ENCODE data around the gene C1orf74. TPM values are rescaled to one million over a fixed set of nuclear protein-coding genes. Genes with fewer than 3 reads are reported as not detected.

C1orf74 gene
- total and polyA plus RNA-seq, 2 donors (not counting 3 experiments of a cell fraction or from before 2014, with no cell fraction given), result 2.4 to 3.0 TPM

GRCh38 chr1:209756615-209757445, 27.5 kb downstream of the C1orf74 start:
- dilution Hi-C loops (cut with MboI; ENCODE audit: extremely low pct_ligation_motif_present, low sequenced_read_pairs) (no loop called here), intact Hi-C loops (cut with micrococcal nuclease) (no loop called here)
- no peak overlapping the region for H3K4me3 ChIP-seq (replicated peaks in 1 of 3; ENCODE audit: insufficient read depth in 1 of 3, low read depth in 1 of 3, low read length in 3 of 3)
- peak; percentile 21 for FAIRE-seq
- H3K36me3 ChIP-seq (ENCODE audit: control insufficient read depth in 2 of 2, extremely low read depth in 1 of 2, insufficient read depth in 2 of 2, low read length in 2 of 2), result no peaks in the 10 kb centered on the region
- H3K4me2 ChIP-seq (ENCODE audit: insufficient read depth, low read length), result no peak overlapping the region
- CTCF ChIA-PET, result interaction anchor here (1.4 kb wide), 1 partner anchor 9 kb away, joined by 5 read pairs; no protein-coding TSS in a partner anchor
- H3K27me3 ChIP-seq (ENCODE audit: control insufficient read depth in 2 of 2, insufficient read depth in 2 of 2, low read length in 2 of 2), result peaks cover 4 to 8% of the 10 kb centered on the region in 2 experiments
- H3K79me2 ChIP-seq (ENCODE audit: control insufficient read depth, insufficient read depth, low read length), result no peaks in the 10 kb centered on the region
- no TSS peak for BruUV-seq (replicated peaks)
- no peaks in the 10 kb centered on the region for H3K4me1 ChIP-seq (ENCODE audit: control insufficient read depth, extremely low read depth, insufficient read depth, low read length)
- POLR2A ChIA-PET, result no interaction called here
- H3K27ac ChIP-seq (ENCODE audit: insufficient read depth, low read depth, low read length), result no peak overlapping the region
- no peak overlapping the region for H2AFZ ChIP-seq (ENCODE audit: low read depth, low read length)
- TF ChIP-seq EZH2 (IDR thresholded peaks at IDR 0.05; ENCODE audit: borderline replicate concordance, low read depth, low read length, severe bottlenecking), result no peak
- H3K9me1 ChIP-seq (replicated peaks; ENCODE audit: control insufficient read depth, extremely low read depth, insufficient read depth, low read length), result no peaks in the 10 kb centered on the region
- no peaks in the 10 kb centered on the region for H4K20me1 ChIP-seq (replicated peaks; ENCODE audit: control insufficient read depth, extremely low read depth, insufficient read depth, low read length)
- H3K9ac ChIP-seq (replicated peaks; ENCODE audit: extremely low read depth, insufficient read depth, low read length), result no peak overlapping the region
- DNase-seq (ENCODE audit: low read depth, low spot score), result no peak
- no peaks in the 10 kb centered on the region for H3K9me3 ChIP-seq (replicated peaks; ENCODE audit: control insufficient read depth, insufficient read depth, low read length)

GRCh38 chr1:209755926-209756614, 28.3 kb downstream of the C1orf74 start, which contains the start of gene TRAF3IP3:
Gene TRAF3IP3 (plus strand): TSS chr1:209756053. CDS start chr1:209760040, 3,987 bp downstream.
- H3K79me2 ChIP-seq (ENCODE audit: control insufficient read depth, insufficient read depth, low read length), result no peaks in the 10 kb centered on the region
- ChIA-PET CTCF (interaction anchor here (1.4 kb wide), 1 partner anchor 8 kb away, joined by 5 read pairs; no protein-coding TSS in a partner anchor), POLR2A (no interaction called here)
- no peak within 1 kb of the TSS for H3K27ac ChIP-seq (ENCODE audit: insufficient read depth, low read depth, low read length)
- no peaks in the 10 kb centered on the region for H4K20me1 ChIP-seq (replicated peaks; ENCODE audit: control insufficient read depth, extremely low read depth, insufficient read depth, low read length)
- no peaks in the 10 kb centered on the region for H3K36me3 ChIP-seq (ENCODE audit: control insufficient read depth in 2 of 2, extremely low read depth in 1 of 2, insufficient read depth in 2 of 2, low read length in 2 of 2)
- H2AFZ ChIP-seq (ENCODE audit: low read depth, low read length), result no peak within 1 kb of the TSS
- no peak for FAIRE-seq
- intact Hi-C loops (cut with micrococcal nuclease) (no loop called here), dilution Hi-C loops (cut with MboI; ENCODE audit: extremely low pct_ligation_motif_present, low sequenced_read_pairs) (no loop called here)
- no peak within 1 kb of the TSS for H3K4me2 ChIP-seq (ENCODE audit: insufficient read depth, low read length)
- BruUV-seq (replicated peaks), result no TSS peak
- TF ChIP-seq POLR2A (IDR thresholded peaks at IDR 0.05; ENCODE audit: low read depth, low read length), result no peak
- TF ChIP-seq CTCF (IDR thresholded peaks at IDR 0.05; ENCODE audit: extremely low read depth in 1 of 2, insufficient read depth in 1 of 2, low read depth in 1 of 2, low read length in 2 of 2), result no peak
- TF ChIP-seq GATA2 (IDR thresholded peaks at IDR 0.05; ENCODE audit: insufficient read depth, insufficient read length, low read depth, low read length), result no peak
- no peak for TF ChIP-seq FOS (IDR thresholded peaks at IDR 0.05; ENCODE audit: borderline replicate concordance, insufficient read depth, low read length)
- no peak for TF ChIP-seq JUN (IDR thresholded peaks at IDR 0.05; ENCODE audit: borderline replicate concordance, insufficient read depth, insufficient read length, low read depth)
- TF ChIP-seq MYC (IDR thresholded peaks at IDR 0.05; ENCODE audit: low read depth, low read length), result no peak
- no peak for TF ChIP-seq EZH2 (IDR thresholded peaks at IDR 0.05; ENCODE audit: borderline replicate concordance, low read depth, low read length, severe bottlenecking)
- TF ChIP-seq MAX (IDR thresholded peaks at IDR 0.05; ENCODE audit: insufficient read depth, insufficient read length), result no peak
- no peak for TF ChIP-seq POLR2AphosphoS5 (IDR thresholded peaks at IDR 0.05; ENCODE audit: insufficient read depth, low read depth, low read length)
- no peak within 1 kb of the TSS for H3K9ac ChIP-seq (replicated peaks; ENCODE audit: extremely low read depth, insufficient read depth, low read length)
- H3K4me1 ChIP-seq (ENCODE audit: control insufficient read depth, extremely low read depth, insufficient read depth, low read length), result no peaks in the 10 kb centered on the region
- no peak for DNase-seq (ENCODE audit: low read depth, low spot score)
- H3K9me1 ChIP-seq (replicated peaks; ENCODE audit: control insufficient read depth, extremely low read depth, insufficient read depth, low read length), result no peaks in the 10 kb centered on the region
- peaks cover 2 to 7% of the 10 kb centered on the region in 2 experiments for H3K27me3 ChIP-seq (ENCODE audit: control insufficient read depth in 2 of 2, insufficient read depth in 2 of 2, low read length in 2 of 2)
- no peaks in the 10 kb centered on the region for H3K9me3 ChIP-seq (replicated peaks; ENCODE audit: control insufficient read depth, insufficient read depth, low read length)
- no peak within 1 kb of the TSS for H3K4me3 ChIP-seq (replicated peaks in 1 of 3; ENCODE audit: insufficient read depth in 1 of 3, low read depth in 1 of 3, low read length in 3 of 3)
